Measurements from ENCODE around the gene HMCN2. TPM values are rescaled to one million over a fixed set of nuclear protein-coding genes. Genes with fewer than 3 reads are reported as not detected.

HMCN2 gene
- total and polyA plus RNA-seq, 5 donors, result 2.3 to 6.1 (median 4.2) TPM

GRCh38 chr9:130407916-130408663 is 142.5 kb downstream of the HMCN2 start:
- H3K4me3 ChIP-seq (ENCODE audit: low read length), result no peak overlapping the region
- intact Hi-C loops (cut with DNase I), result no loop called here
- H3K4me1 ChIP-seq (ENCODE audit: control insufficient read depth, insufficient read depth, low read length), result no peaks in the 10 kb centered on the region
- H3K9me3 ChIP-seq (ENCODE audit: control insufficient read depth, low read length), result no peaks in the 10 kb centered on the region
- WGBS, result 79% methylated on average over 9 of the region's 9 CpGs
- H3K27ac ChIP-seq (ENCODE audit: low read length), result no peak overlapping the region
- DNase-seq (no peak), ATAC-seq (no peak)
- no peaks in the 10 kb centered on the region for H3K27me3 ChIP-seq (ENCODE audit: control insufficient read depth, insufficient read depth)

- WGBS, result 91% methylated on average over 9 of the region's 9 CpGs
- no peak overlapping the region for H3K4me3 ChIP-seq (ENCODE audit: low read length)
- intact Hi-C loops (cut with DNase I), result no loop called here
- H3K27ac ChIP-seq (ENCODE audit: low read length), result no peak overlapping the region
- DNase-seq (peak in 1 of 3 donors; percentile 12), ATAC-seq (no peak)
- H3K27me3 ChIP-seq (ENCODE audit: control insufficient read depth, insufficient read depth), result no peaks in the 10 kb centered on the region
- no peaks in the 10 kb centered on the region for H3K4me1 ChIP-seq (ENCODE audit: control insufficient read depth, insufficient read depth, low read length)
- H3K9me3 ChIP-seq (ENCODE audit: control insufficient read depth, low read length), result no peaks in the 10 kb centered on the region
Measured at GRCh38 chr9:130408669-130409068, 143.1 kb downstream of the HMCN2 start.

GRCh38 chr9:130409246-130409645 is 143.7 kb downstream of the HMCN2 start:
- DNase-seq, result peak in 1 of 3 donors; percentile 21
- WGBS, result 80% methylated on average over 4 of the region's 4 CpGs

GRCh38 chr9:130410443-130410842 is 144.9 kb downstream of the HMCN2 start:
- ATAC-seq (no peak), DNase-seq (no peak)
- Histone ChIP-seq H3K27ac (ENCODE audit: low read length) (no peak overlapping the region), H3K4me1 (ENCODE audit: control insufficient read depth, insufficient read depth, low read length) (no peaks in the 10 kb centered on the region), H3K9me3 (ENCODE audit: control insufficient read depth, low read length) (no peaks in the 10 kb centered on the region), H3K4me3 (ENCODE audit: low read length) (no peak overlapping the region), H3K27me3 (ENCODE audit: control insufficient read depth, insufficient read depth) (no peaks in the 10 kb centered on the region)
- 82% methylated on average over 12 of the region's 12 CpGs for WGBS
- intact Hi-C loops (cut with DNase I), result no loop called here

More at GRCh38 chr9:130409246-130409645, 143.7 kb downstream of the HMCN2 start:
- intact Hi-C loops (cut with DNase I), result no loop called here
- no peak for ATAC-seq
- Histone ChIP-seq H3K27ac (ENCODE audit: low read length) (no peak overlapping the region), H3K27me3 (ENCODE audit: control insufficient read depth, insufficient read depth) (no peaks in the 10 kb centered on the region), H3K4me1 (ENCODE audit: control insufficient read depth, insufficient read depth, low read length) (no peaks in the 10 kb centered on the region), H3K4me3 (ENCODE audit: low read length) (no peak overlapping the region), H3K9me3 (ENCODE audit: control insufficient read depth, low read length) (no peaks in the 10 kb centered on the region)

GRCh38 chr9:130411566-130411915 is 146.0 kb downstream of the HMCN2 start:
- WGBS, result 79% methylated on average over 3 of the region's 3 CpGs
- DNase-seq, result no peak
- ATAC-seq, result no peak
- no peak overlapping the region for H3K4me3 ChIP-seq (ENCODE audit: low read length)
- intact Hi-C loops (cut with DNase I), result no loop called here
- H3K4me1 ChIP-seq (ENCODE audit: control insufficient read depth, insufficient read depth, low read length), result no peaks in the 10 kb centered on the region
- no peak overlapping the region for H3K27ac ChIP-seq (ENCODE audit: low read length)
- no peaks in the 10 kb centered on the region for H3K27me3 ChIP-seq (ENCODE audit: control insufficient read depth, insufficient read depth)
- no peaks in the 10 kb centered on the region for H3K9me3 ChIP-seq (ENCODE audit: control insufficient read depth, low read length)

GRCh38 chr9:130414081-130414731 is 148.6 kb downstream of the HMCN2 start:
- intact Hi-C loops (cut with DNase I), result no loop called here
- 93% methylated on average over 12 of the region's 12 CpGs for WGBS
- H3K9me3 ChIP-seq (ENCODE audit: control insufficient read depth, low read length), result no peaks in the 10 kb centered on the region

GRCh38 chr9:130414910-130415746 is 149.6 kb downstream of the HMCN2 start:
- 78% methylated on average over 11 of the region's 11 CpGs for WGBS
- ATAC-seq, result no peak
- peak in 2 of 3 donors; percentile 6 to 35 for DNase-seq
- Histone ChIP-seq H3K4me1 (ENCODE audit: control insufficient read depth, insufficient read depth, low read length) (no peaks in the 10 kb centered on the region), H3K4me3 (ENCODE audit: low read length) (no peak overlapping the region), H3K9me3 (ENCODE audit: control insufficient read depth, low read length) (no peaks in the 10 kb centered on the region), H3K27ac (ENCODE audit: low read length) (no peak overlapping the region), H3K27me3 (ENCODE audit: control insufficient read depth, insufficient read depth) (no peaks in the 10 kb centered on the region)
- intact Hi-C loops (cut with DNase I), result no loop called here

More at GRCh38 chr9:130414081-130414731, 148.6 kb downstream of the HMCN2 start:
- H3K27me3 ChIP-seq (ENCODE audit: control insufficient read depth, insufficient read depth), result no peaks in the 10 kb centered on the region
- ATAC-seq (no peak), DNase-seq (no peak)
- H3K4me3 ChIP-seq (ENCODE audit: low read length), result no peak overlapping the region
- H3K27ac ChIP-seq (ENCODE audit: low read length), result no peak overlapping the region
- no peaks in the 10 kb centered on the region for H3K4me1 ChIP-seq (ENCODE audit: control insufficient read depth, insufficient read depth, low read length)

GRCh38 chr9:130417602-130418001 is 152.0 kb downstream of the HMCN2 start:
- 82% methylated on average over 5 of the region's 5 CpGs for WGBS
- no peaks in the 10 kb centered on the region for H3K9me3 ChIP-seq (ENCODE audit: control insufficient read depth, low read length)
- intact Hi-C loops (cut with DNase I), result no loop called here
- DNase-seq, result peak in 1 of 3 donors; percentile 4
- H3K4me1 ChIP-seq (ENCODE audit: control insufficient read depth, insufficient read depth, low read length), result no peaks in the 10 kb centered on the region
- ATAC-seq, result no peak
- H3K27ac ChIP-seq (ENCODE audit: low read length), result no peak overlapping the region
- no peaks in the 10 kb centered on the region for H3K27me3 ChIP-seq (ENCODE audit: control insufficient read depth, insufficient read depth)
- H3K4me3 ChIP-seq (ENCODE audit: low read length), result no peak overlapping the region

GRCh38 chr9:130418776-130419175 is 153.2 kb downstream of the HMCN2 start:
- no peaks in the 10 kb centered on the region for H3K4me1 ChIP-seq (ENCODE audit: control insufficient read depth, insufficient read depth, low read length)
- H3K27ac ChIP-seq (ENCODE audit: low read length), result no peak overlapping the region
- 95% methylated on average over 18 of the region's 18 CpGs for WGBS
- H3K9me3 ChIP-seq (ENCODE audit: control insufficient read depth, low read length), result no peaks in the 10 kb centered on the region
- peak in 1 of 3 donors; percentile 30 for DNase-seq
- H3K4me3 ChIP-seq (ENCODE audit: low read length), result no peak overlapping the region
- intact Hi-C loops (cut with DNase I), result no loop called here
- ATAC-seq, result no peak
- no peaks in the 10 kb centered on the region for H3K27me3 ChIP-seq (ENCODE audit: control insufficient read depth, insufficient read depth)

- no peak for ATAC-seq
- DNase-seq, result peak in 1 of 3 donors; percentile 12
- Histone ChIP-seq H3K27me3 (ENCODE audit: control insufficient read depth, insufficient read depth) (no peaks in the 10 kb centered on the region), H3K27ac (ENCODE audit: low read length) (no peak overlapping the region), H3K9me3 (ENCODE audit: control insufficient read depth, low read length) (no peaks in the 10 kb centered on the region), H3K4me1 (ENCODE audit: control insufficient read depth, insufficient read depth, low read length) (no peaks in the 10 kb centered on the region), H3K4me3 (ENCODE audit: low read length) (no peak overlapping the region)
- WGBS, result 93% methylated on average over 8 of the region's 8 CpGs
- intact Hi-C loops (cut with DNase I), result no loop called here
Measured at GRCh38 chr9:130419521-130420035, 154.0 kb downstream of the HMCN2 start.
